ENCODE data around the gene RDH13.

RDH13 gene

DNA sequence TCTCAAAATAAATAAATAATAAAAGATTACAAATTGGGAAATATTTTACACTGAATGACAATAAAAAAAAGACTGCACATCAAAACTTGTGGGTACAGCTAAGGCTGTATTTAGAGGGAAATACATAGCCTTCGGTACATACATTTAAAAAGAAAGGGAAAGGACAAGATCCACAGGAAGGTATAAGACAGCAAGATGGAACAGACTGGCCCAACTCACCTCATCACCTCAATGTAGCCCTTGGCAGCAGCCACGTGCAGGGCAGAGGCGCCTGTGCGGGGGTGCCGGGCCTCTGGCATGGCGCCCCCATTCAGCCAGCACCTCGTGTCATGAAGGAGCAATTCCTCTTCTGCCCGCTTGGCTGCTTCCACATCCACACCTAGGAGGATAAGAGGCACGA is 40.2 kb upstream of the RDH13 start:
- Histone ChIP-seq H3K27me3 (ENCODE audit: control insufficient read depth, low read length) (no peaks in the 10 kb centered on the region), H3F3A (ENCODE audit: control insufficient read depth, insufficient read depth) (no peaks in the 10 kb centered on the region), H3K4me3 (ENCODE audit: low read length) (no peak overlapping the region), H3K36me3 (ENCODE audit: control insufficient read depth, low read length) (peaks cover 64% of the 10 kb centered on the region), H3K9me3 (ENCODE audit: control insufficient read depth, insufficient read depth, low read length) (no peaks in the 10 kb centered on the region), H4K20me1 (ENCODE audit: control insufficient read depth, insufficient read depth, low read depth, low read length) (0 out of 2 replicates have a peak, but pooled peaks cover 2% of the 10 kb centered on the region), H3K9me2 (replicated peaks; ENCODE audit: control insufficient read depth, low read length) (no peaks in the 10 kb centered on the region), H3K79me2 (ENCODE audit: control insufficient read depth, low read length) (peaks cover 30% of the 10 kb centered on the region), H3K27ac (ENCODE audit: low read depth, low read length) (no peak overlapping the region), H3K4me2 (ENCODE audit: low read length) (no peak overlapping the region), H3K4me1 (ENCODE audit: control insufficient read depth, low read length) (0 out of 2 replicates have a peak, but pooled peaks cover under 1% of the 10 kb centered on the region)
- TF ChIP-seq EZH2phosphoT487 (IDR thresholded peaks at IDR 0.05; ENCODE audit: borderline replicate concordance, low read length), result no peak
- TF ChIP-seq, protein P1, sequence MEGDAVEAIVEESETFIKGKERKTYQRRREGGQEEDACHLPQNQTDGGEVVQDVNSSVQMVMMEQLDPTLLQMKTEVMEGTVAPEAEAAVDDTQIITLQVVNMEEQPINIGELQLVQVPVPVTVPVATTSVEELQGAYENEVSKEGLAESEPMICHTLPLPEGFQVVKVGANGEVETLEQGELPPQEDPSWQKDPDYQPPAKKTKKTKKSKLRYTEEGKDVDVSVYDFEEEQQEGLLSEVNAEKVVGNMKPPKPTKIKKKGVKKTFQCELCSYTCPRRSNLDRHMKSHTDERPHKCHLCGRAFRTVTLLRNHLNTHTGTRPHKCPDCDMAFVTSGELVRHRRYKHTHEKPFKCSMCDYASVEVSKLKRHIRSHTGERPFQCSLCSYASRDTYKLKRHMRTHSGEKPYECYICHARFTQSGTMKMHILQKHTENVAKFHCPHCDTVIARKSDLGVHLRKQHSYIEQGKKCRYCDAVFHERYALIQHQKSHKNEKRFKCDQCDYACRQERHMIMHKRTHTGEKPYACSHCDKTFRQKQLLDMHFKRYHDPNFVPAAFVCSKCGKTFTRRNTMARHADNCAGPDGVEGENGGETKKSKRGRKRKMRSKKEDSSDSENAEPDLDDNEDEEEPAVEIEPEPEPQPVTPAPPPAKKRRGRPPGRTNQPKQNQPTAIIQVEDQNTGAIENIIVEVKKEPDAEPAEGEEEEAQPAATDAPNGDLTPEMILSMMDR (IDR thresholded peaks at IDR 0.05; ENCODE audit: low read depth, low read length, poor library complexity, severe bottlenecking), result no peak

DNA sequence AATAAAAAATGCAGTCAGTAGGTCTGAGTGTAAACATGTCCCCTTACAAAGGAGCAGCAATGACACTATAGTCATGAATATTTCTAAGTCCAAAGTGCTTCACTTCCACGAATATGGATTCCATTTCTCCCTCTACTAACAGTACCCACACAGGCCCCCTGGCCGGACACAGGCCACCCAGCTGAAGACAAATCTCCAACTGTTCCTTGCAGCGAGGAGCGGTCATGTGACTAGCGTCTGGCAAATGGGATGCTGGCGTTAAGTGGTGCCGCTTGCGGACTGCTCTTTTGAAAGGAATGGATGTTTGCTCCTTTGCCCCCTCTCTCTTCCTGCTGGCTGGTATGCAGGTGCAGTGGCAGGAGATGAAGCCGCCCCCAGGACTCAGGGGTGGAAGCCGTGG is 38.3 kb upstream of the RDH13 start:
- Histone ChIP-seq H3K4me1 (ENCODE audit: control insufficient read depth, low read length) (0 out of 2 replicates have a peak, but pooled peaks cover 2% of the 10 kb centered on the region), H3K27me3 (ENCODE audit: control insufficient read depth, low read length) (no peaks in the 10 kb centered on the region), H3K27ac (ENCODE audit: low read depth, low read length) (no peak overlapping the region)

DNA sequence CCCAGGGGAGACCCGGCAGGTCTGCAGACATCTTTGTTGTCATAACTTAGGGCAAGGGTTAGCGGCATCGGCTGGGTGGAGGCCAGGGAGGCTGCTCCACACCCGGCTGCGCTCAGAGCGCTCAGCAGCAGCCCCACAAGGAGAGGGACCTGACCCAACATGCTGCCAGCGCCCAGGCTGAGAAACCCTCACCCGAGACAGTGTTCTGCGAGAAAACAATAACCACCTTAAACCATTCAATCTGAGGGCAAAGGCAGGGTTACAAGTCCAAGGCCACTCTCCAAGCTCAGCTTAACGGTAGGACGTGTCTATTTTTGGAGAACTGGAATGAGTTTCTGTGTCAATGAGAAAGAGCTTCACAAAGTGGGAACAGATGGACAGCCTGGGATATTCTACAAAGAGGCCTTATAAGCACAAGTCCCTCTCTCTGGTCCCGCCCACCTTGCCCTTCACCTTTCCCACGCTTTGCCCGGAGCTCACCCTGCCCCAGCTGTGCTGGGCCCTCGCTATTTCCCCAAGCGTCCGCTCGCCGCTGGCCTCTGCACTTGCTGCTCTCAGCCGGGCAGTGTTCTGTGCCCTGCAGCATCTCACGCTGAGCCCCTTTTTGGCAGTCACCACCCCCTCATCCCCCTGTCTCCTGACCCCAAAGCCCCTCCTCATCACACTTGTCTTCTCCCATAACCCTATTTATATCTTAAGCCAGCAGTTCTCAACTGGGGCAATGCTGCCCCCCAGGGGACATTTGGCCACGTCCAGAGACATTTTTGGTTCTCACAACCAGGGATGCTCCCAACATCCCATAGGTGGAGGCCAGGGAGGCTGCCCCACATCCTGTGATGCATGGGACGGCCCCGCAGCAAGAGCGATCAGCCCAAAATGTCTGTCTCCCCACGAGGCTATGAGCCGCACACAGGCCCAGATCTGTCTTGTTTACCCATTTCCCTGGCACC is 36.9 kb upstream of the RDH13 start:
- Histone ChIP-seq H3K9me3 (ENCODE audit: control insufficient read depth, insufficient read depth, low read length) (no peaks in the 10 kb centered on the region), H3K4me2 (ENCODE audit: low read length) (no peak overlapping the region), H3K9me2 (replicated peaks; ENCODE audit: control insufficient read depth, low read length) (no peaks in the 10 kb centered on the region), H3K79me2 (ENCODE audit: control insufficient read depth, low read length) (peaks cover 8% of the 10 kb centered on the region; the same call in 1 of the 2 replicates), H3K4me3 (ENCODE audit: low read length) (no peak overlapping the region), H3K36me3 (ENCODE audit: control insufficient read depth, low read length) (peaks cover 59% of the 10 kb centered on the region), H3K27me3 (ENCODE audit: control insufficient read depth, low read length) (no peaks in the 10 kb centered on the region), H3F3A (ENCODE audit: control insufficient read depth, insufficient read depth) (no peaks in the 10 kb centered on the region), H4K20me1 (ENCODE audit: control insufficient read depth, insufficient read depth, low read depth, low read length) (0 out of 2 replicates have a peak, but pooled peaks cover 6% of the 10 kb centered on the region), H3K27ac (ENCODE audit: low read depth, low read length) (no peak overlapping the region), H3K4me1 (ENCODE audit: control insufficient read depth, low read length) (0 out of 2 replicates have a peak, but pooled peaks cover 2% of the 10 kb centered on the region)
- no peak for TF ChIP-seq EZH2phosphoT487 (IDR thresholded peaks at IDR 0.05; ENCODE audit: borderline replicate concordance, low read length)
- TF ChIP-seq, protein P1 (IDR thresholded peaks at IDR 0.05; ENCODE audit: low read depth, low read length, poor library complexity, severe bottlenecking), result peak; percentile 19

More for the DNA sequence above, 38.3 kb upstream of the RDH13 start:
- H4K20me1 ChIP-seq (ENCODE audit: control insufficient read depth, insufficient read depth, low read depth, low read length), result 0 out of 2 replicates have a peak, but pooled peaks cover 6% of the 10 kb centered on the region
- H3K4me3 ChIP-seq (ENCODE audit: low read length), result no peak overlapping the region
- TF ChIP-seq EZH2phosphoT487 (IDR thresholded peaks at IDR 0.05; ENCODE audit: borderline replicate concordance, low read length), result no peak
- TF ChIP-seq, protein P1 (IDR thresholded peaks at IDR 0.05; ENCODE audit: low read depth, low read length, poor library complexity, severe bottlenecking), result no peak
- H3K4me2 ChIP-seq (ENCODE audit: low read length), result no peak overlapping the region
- no peaks in the 10 kb centered on the region for H3F3A ChIP-seq (ENCODE audit: control insufficient read depth, insufficient read depth)
- H3K9me3 ChIP-seq (ENCODE audit: control insufficient read depth, insufficient read depth, low read length), result no peaks in the 10 kb centered on the region
- no peaks in the 10 kb centered on the region for H3K9me2 ChIP-seq (replicated peaks; ENCODE audit: control insufficient read depth, low read length)
- peaks cover 57% of the 10 kb centered on the region for H3K36me3 ChIP-seq (ENCODE audit: control insufficient read depth, low read length)
- H3K79me2 ChIP-seq (ENCODE audit: control insufficient read depth, low read length), result peaks cover 19% of the 10 kb centered on the region
